ENCODE data around the gene RUNDC1. TPM values are rescaled to one million over a fixed set of nuclear protein-coding genes. Genes with fewer than 3 reads are reported as not detected.

Gene RUNDC1
- total RNA-seq, 4 donors from 2014 or later: 7.2 to 12.1 (median 10.5) TPM

- no peak for TF ChIP-seq CTCF (IDR thresholded peaks at IDR 0.05; ENCODE audit: low read depth)
Measured at GRCh38 chr17:43024407-43025289, 44.3 kb downstream of the RUNDC1 start, which contains the start of gene RND2. TSS of gene RND2 (plus strand) at chr17:43025231. CDS start at chr17:43025348, 117 bp downstream.

- TF ChIP-seq CTCF (IDR thresholded peaks at IDR 0.05; ENCODE audit: low read depth): no peak
Measured at GRCh38 chr17:43025290-43025657, 44.9 kb downstream of the RUNDC1 start.

GRCh38 chr17:43025766-43026537 is 45.6 kb downstream of the RUNDC1 start:
- no peak for TF ChIP-seq CTCF (IDR thresholded peaks at IDR 0.05; ENCODE audit: low read depth)

- TF ChIP-seq CTCF (IDR thresholded peaks at IDR 0.05; ENCODE audit: low read depth): no peak
Measured at GRCh38 chr17:43026595-43026994, 46.2 kb downstream of the RUNDC1 start.

GRCh38 chr17:43027091-43028032 is 47.0 kb downstream of the RUNDC1 start:
- no peak for TF ChIP-seq CTCF (IDR thresholded peaks at IDR 0.05; ENCODE audit: low read depth)

- no peak for TF ChIP-seq CTCF (IDR thresholded peaks at IDR 0.05; ENCODE audit: low read depth)
Measured at GRCh38 chr17:43028221-43028861, 48.0 kb downstream of the RUNDC1 start.
